GM10266 (cell line): ENCODE measurements around the gene RUNX1.

Experiments used
- DNase-seq: peaks from one replicate; pipeline ENCODE4 v3.0.0; 2012; ENCODE audit errors: extremely low spot score
- CTCF ChIP-seq: IDR thresholded peaks from 2 replicates; pipeline ENCODE4 v1.5.1; 2012; ENCODE audit warnings: mild to moderate bottlenecking, low read depth; ENCODE audit not compliant: control insufficient read depth, insufficient read depth; ENCODE audit errors: missing control alignments

Gene RUNX1

GRCh38 chr21:34907461-34908418 lies 141.4 kb downstream of the RUNX1 start:
- TF ChIP-seq CTCF: no peak
- no peak for DNase-seq

GRCh38 chr21:34906401-34906800 lies 142.7 kb downstream of the RUNX1 start:
- no peak for DNase-seq
- no peak for TF ChIP-seq CTCF

DNA sequence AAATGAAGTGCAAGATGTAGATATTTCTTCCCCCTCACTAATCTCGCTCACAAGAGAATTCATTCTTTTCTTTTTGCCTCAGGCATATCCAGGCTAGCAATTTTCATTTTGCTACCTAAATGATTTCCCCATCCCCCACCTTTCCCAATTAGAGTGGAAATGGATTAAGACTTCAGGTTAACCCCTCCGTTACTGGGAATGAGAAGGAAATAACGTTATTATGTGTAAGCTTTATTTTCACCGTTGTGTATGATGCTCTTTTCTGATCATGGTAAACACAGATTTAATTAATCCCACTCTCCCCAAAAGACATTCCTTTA lies 143.9 kb downstream of the RUNX1 start:
- no peak for TF ChIP-seq CTCF
- DNase-seq: no peak

DNA sequence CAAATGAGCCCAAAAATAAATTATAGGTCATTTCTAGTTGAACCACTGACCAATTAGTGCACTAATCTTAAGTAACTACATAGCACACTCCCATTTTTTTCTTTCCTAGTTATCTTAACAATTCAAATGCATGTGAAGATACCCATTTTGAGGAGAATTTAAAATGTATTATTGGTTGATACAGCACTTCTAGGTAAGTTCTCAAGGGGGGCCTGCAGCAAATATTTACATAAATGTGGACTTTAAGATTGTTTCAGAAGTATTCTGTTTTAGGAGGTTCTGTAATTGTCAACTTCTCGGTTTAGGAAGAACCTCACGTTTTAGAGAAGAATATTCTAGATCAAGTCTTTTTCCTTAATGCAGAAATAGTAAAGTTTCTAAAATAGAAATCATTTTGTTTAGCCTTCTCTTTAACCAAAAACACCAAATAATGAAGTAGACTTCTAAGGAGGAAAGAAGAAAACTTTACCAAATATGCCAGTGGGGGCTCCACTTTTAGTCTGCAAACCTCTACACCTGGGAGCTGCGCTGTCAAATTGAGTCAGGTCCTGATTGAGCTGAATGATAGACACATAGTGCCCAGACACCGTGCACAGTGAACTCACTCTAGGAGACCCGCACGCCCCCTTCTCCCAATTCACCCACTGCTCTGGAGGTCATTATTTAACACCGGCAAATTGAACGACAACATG lies 144.4 kb downstream of the RUNX1 start:
- no peak for TF ChIP-seq CTCF
- no peak for DNase-seq

GRCh38 chr21:34900376-34900775 lies 148.7 kb downstream of the RUNX1 start:
- DNase-seq: no peak
- no peak for TF ChIP-seq CTCF

- DNase-seq: no peak
- TF ChIP-seq CTCF: no peak
Measured at GRCh38 chr21:34899760-34900159, 149.3 kb downstream of the RUNX1 start.

DNA sequence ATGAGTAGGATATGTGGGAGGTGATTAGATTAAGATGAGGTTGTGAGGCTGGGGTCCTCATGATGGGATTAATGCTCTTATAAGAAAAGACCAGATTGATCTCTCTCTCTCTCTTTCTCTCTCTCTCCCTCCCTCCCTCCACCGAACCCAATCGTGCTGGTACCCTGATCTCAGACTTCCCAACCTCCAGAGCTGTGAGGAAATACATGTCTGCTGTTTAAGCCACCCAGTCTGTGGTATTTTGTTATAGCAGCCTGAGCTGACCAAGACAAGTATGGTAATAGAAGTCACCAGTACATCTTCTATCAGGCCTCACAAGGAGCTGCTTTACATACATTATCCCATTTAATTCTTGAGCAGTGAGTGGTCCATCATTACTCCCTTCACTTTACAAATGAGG lies 149.8 kb downstream of the RUNX1 start:
- no peak for TF ChIP-seq CTCF
- no peak for DNase-seq
